ENCODE data around the gene KSR1.
"Not testable (repeated sequence)": the region's sequence is repeated elsewhere in the genome, so short reads cannot be mapped to it uniquely, and the experiment has no call there.

- TF ChIP-seq EZH2 (IDR thresholded peaks at IDR 0.05; ENCODE audit: insufficient read depth, low read length); CTCF (IDR thresholded peaks at IDR 0.05; ENCODE audit: insufficient read depth, low read depth, low read length): not testable (repeated sequence)
Observed at GRCh38 chr17:27465875-27466274, 9.6 kb downstream of the KSR1 start.
